Peyer's patch (tissue), 4 donors: ENCODE data around the gene INTS6L.

Experiments used
- CTCF ChIP-seq, 6 experiments: fragments of 450-650 bp in 4 of 6; fragments of 200-600 bp in 2 of 6; sonication (generic) in 1 of 6; IDR thresholded peaks; one replicate each; pipeline ENCODE4 v1.5.1; 2017 to 2019; ENCODE audit warnings: antibody characterized with exemption in 6 of 6, mild to moderate bottlenecking in 3 of 6, moderate library complexity in 1 of 6
- POLR2A ChIP-seq, 2 donors: fragments of 450-650 bp; IDR thresholded peaks; one replicate each; pipeline ENCODE4 v1.5.1; 2017; ENCODE audit warnings: antibody characterized with exemption in 2 of 2, mild to moderate bottlenecking in 2 of 2, moderate library complexity in 2 of 2

GRCh38 chrX:135509885-135510284 is 10.6 kb upstream of the INTS6L start:
- TF ChIP-seq POLR2A (IDR thresholded peaks at IDR 0.05) (no peak), CTCF (IDR thresholded peaks at IDR 0.05) (no peak)
